ENCODE measurements around the gene TNNT2.

TNNT2 gene

GRCh38 chr1:201319631-201320030, 57.8 kb downstream of the TNNT2 start:
- Histone ChIP-seq H3K27me3 (replicated peaks; ENCODE audit: control insufficient read depth, insufficient read depth, low read length) (no peaks in the 10 kb centered on the region; the same call in none of the 2 replicates), H3K4me3 (replicated peaks; ENCODE audit: low read depth, low read length) (no peak overlapping the region), H3K36me3 (ENCODE audit: control insufficient read depth, insufficient read depth, low read length) (no peaks in the 10 kb centered on the region)
- no peak for DNase-seq (ENCODE audit: extremely low read depth, insufficient read length)
- TF ChIP-seq CTCF (IDR thresholded peaks at IDR 0.05; ENCODE audit: insufficient read depth, low read length, poor library complexity, severe bottlenecking): no peak

- Histone ChIP-seq H3K4me3 (replicated peaks; ENCODE audit: low read depth, low read length) (no peak overlapping the region), H3K27me3 (replicated peaks; ENCODE audit: control insufficient read depth, insufficient read depth, low read length) (no peaks in the 10 kb centered on the region; the same call in none of the 2 replicates), H3K36me3 (ENCODE audit: control insufficient read depth, insufficient read depth, low read length) (no peaks in the 10 kb centered on the region)
- TF ChIP-seq CTCF (IDR thresholded peaks at IDR 0.05; ENCODE audit: insufficient read depth, low read length, poor library complexity, severe bottlenecking): no peak
- no peak for DNase-seq (ENCODE audit: extremely low read depth, insufficient read length)
Observed at GRCh38 chr1:201318504-201319340, 58.8 kb downstream of the TNNT2 start.

- H3K36me3 ChIP-seq (ENCODE audit: control insufficient read depth, insufficient read depth, low read length): no peaks in the 10 kb centered on the region
- DNase-seq (ENCODE audit: extremely low read depth, insufficient read length): no peak
- no peak overlapping the region for H3K4me3 ChIP-seq (replicated peaks; ENCODE audit: low read depth, low read length)
- no peak for TF ChIP-seq CTCF (IDR thresholded peaks at IDR 0.05; ENCODE audit: insufficient read depth, low read length, poor library complexity, severe bottlenecking)
- H3K27me3 ChIP-seq (replicated peaks; ENCODE audit: control insufficient read depth, insufficient read depth, low read length): no peaks in the 10 kb centered on the region; the same call in none of the 2 replicates
Observed at GRCh38 chr1:201317551-201317950, 59.9 kb downstream of the TNNT2 start.

- no peaks in the 10 kb centered on the region; the same call in none of the 2 replicates for H3K27me3 ChIP-seq (replicated peaks; ENCODE audit: control insufficient read depth, insufficient read depth, low read length)
- H3K4me3 ChIP-seq (replicated peaks; ENCODE audit: low read depth, low read length): no peak overlapping the region
- TF ChIP-seq CTCF (IDR thresholded peaks at IDR 0.05; ENCODE audit: insufficient read depth, low read length, poor library complexity, severe bottlenecking): no peak
- DNase-seq (ENCODE audit: extremely low read depth, insufficient read length): no peak
- H3K36me3 ChIP-seq (ENCODE audit: control insufficient read depth, insufficient read depth, low read length): no peaks in the 10 kb centered on the region
Observed at GRCh38 chr1:201316556-201316955, 60.9 kb downstream of the TNNT2 start.

- H3K27me3 ChIP-seq (replicated peaks; ENCODE audit: control insufficient read depth, insufficient read depth, low read length): peaks cover 3% of the 10 kb centered on the region
- no peak overlapping the region for H3K4me3 ChIP-seq (replicated peaks; ENCODE audit: low read depth, low read length)
- no peak for DNase-seq (ENCODE audit: extremely low read depth, insufficient read length)
- no peak for TF ChIP-seq CTCF (IDR thresholded peaks at IDR 0.05; ENCODE audit: insufficient read depth, low read length, poor library complexity, severe bottlenecking)
- H3K36me3 ChIP-seq (ENCODE audit: control insufficient read depth, insufficient read depth, low read length): no peaks in the 10 kb centered on the region
Observed at GRCh38 chr1:201313086-201313485, 64.4 kb downstream of the TNNT2 start.

Measured in GM06990 (cell line).